EH (cell line): ENCODE results near the gene SLC10A7.

Experiments
- DNase-seq: peaks from one replicate; pipeline ENCODE4 v3.0.0-alpha.2; 2015; ENCODE audit warnings: low read depth

Gene SLC10A7

GRCh38 chr4:146207410-146207809 lies 314.3 kb downstream of the SLC10A7 start:
- no peak for DNase-seq
